ENCODE data around the gene SPC24. TPM values are rescaled to one million over a fixed set of nuclear protein-coding genes. Genes with fewer than 3 reads are reported as not detected.

The SPC24 gene
- total RNA-seq, 1 donor from 2014 or later: 1.1 TPM

DNA sequence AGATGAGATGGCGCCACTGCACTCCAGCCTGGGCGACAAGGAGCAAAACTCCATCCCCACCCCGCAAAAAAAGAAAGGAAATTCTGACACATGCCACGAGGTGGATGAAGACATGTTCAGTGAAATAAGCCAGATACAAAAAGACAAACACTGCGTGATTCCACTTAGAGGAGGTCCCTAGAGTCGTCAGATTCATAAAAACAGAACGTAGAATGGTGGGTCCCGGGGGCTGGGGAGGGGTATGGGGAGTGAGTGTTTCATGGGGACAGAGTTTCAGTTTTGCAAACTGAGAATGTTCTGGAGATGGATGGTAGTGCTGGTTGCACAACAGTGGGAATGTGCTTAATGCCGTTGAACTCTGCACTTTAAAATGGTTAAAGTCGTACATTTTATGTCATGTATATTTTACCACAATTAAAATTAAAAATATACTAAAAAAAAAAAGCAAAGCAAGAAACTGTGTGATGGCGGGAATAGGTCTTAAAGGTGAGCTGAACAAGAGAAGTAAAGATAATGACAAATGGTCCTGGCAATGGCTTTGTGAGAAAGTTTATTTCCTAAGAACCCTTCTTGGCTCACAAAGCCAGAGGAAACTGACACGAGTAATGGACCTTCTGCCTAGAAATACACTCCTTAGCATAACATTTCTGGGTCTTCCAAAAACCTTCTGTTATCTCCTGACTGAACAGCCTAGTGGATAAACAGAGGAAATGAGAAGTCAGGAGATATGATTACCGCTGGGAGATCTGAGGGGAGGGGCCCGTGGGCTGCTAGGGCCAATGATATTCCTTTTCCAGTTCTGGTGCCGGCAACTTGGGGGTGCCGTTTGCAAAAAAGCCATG is 4.2 kb upstream of the SPC24 start:
- no peaks in the 10 kb centered on the region for H3K27me3 ChIP-seq
- H3K9me3 ChIP-seq: no peaks in the 10 kb centered on the region
- TF ChIP-seq, protein P1, sequence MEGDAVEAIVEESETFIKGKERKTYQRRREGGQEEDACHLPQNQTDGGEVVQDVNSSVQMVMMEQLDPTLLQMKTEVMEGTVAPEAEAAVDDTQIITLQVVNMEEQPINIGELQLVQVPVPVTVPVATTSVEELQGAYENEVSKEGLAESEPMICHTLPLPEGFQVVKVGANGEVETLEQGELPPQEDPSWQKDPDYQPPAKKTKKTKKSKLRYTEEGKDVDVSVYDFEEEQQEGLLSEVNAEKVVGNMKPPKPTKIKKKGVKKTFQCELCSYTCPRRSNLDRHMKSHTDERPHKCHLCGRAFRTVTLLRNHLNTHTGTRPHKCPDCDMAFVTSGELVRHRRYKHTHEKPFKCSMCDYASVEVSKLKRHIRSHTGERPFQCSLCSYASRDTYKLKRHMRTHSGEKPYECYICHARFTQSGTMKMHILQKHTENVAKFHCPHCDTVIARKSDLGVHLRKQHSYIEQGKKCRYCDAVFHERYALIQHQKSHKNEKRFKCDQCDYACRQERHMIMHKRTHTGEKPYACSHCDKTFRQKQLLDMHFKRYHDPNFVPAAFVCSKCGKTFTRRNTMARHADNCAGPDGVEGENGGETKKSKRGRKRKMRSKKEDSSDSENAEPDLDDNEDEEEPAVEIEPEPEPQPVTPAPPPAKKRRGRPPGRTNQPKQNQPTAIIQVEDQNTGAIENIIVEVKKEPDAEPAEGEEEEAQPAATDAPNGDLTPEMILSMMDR (IDR thresholded peaks at IDR 0.05): no peak
- intact Hi-C loops (cut with DNase I): no loop called here
- H3K4me1 ChIP-seq: peaks cover 10 to 43% of the 10 kb centered on the region in 2 donors
- DNase-seq (ENCODE audit: low spot score in 2 of 2): peak in 1 of 2 donors; percentile 74
- H3K36me3 ChIP-seq: no peaks in the 10 kb centered on the region
- H3K27ac ChIP-seq: peak overlapping the region; percentile 80 to 82
- H3K4me3 ChIP-seq: no peak overlapping the region

DNA sequence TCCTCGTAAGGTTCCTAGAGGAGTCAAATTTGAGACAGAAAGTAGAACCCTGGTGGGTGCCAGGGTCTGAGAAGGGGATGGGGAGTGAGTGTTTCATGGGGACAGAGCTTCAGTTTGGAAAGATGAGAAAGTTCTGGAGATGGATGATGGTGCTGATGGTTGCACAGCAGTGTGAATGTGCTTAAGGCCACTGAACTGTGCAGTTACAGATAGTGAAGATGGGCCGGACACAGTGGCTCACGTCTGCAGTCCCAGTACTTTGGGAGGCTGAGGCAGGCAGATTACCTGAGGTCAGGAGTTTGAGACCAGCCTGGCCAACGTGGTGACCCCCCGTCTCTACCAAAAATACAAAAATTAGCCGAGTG is 917 bp downstream of the SPC24 start:
- Histone ChIP-seq H3K27me3 (no peaks in the 10 kb centered on the region), H3K4me3 (no peak overlapping the region), H3K9me3 (no peaks in the 10 kb centered on the region), H3K4me1 (peaks cover 11 to 51% of the 10 kb centered on the region in 2 donors), H3K36me3 (no peaks in the 10 kb centered on the region), H3K27ac (no peak overlapping the region)
- intact Hi-C loops (cut with DNase I): no loop called here
- TF ChIP-seq, protein P1 (IDR thresholded peaks at IDR 0.05): no peak
- no peak for DNase-seq (ENCODE audit: low spot score in 2 of 2)

DNA sequence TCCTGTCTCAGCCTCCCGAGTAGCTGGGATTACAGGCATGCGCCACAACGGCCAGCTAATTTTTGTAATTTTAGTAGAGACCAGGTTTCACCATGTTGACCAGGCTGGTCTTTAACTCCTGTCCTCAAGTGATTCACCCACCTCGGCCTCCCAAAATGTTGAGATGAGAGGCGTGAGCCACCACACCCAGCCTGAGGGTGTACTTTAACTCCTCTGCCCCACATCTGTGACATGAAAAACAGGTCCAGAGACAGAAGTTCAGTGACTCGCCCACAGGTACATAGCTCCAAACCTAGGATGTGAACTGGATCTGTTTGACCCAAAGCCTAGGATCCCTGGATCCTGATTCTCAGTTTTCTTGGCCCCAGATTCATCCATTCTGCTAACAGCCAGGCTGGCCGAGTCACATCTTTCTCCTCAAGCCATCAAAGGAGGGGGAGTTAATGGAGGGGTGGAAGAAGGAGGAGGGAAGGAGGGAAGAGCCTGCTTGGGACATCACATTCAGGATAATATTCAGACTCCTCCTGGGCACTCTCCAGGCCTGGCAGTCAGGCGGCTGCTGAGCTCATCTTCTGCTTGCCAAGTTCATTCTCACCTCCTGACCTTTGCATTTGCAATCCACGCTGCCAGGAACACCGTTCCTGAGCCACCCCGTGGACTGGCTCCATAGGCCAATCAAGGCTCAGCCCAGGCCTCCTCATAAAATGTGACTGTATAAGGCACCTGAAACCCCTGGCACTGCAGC is 3.1 kb downstream of the SPC24 start:
- DNase-seq (ENCODE audit: low spot score in 2 of 2): peak; percentile 59 to 90
- intact Hi-C loops (cut with DNase I): no loop called here
- no peaks in the 10 kb centered on the region for H3K36me3 ChIP-seq
- no peaks in the 10 kb centered on the region for H3K9me3 ChIP-seq
- H3K27me3 ChIP-seq: no peaks in the 10 kb centered on the region
- peaks cover 10 to 39% of the 10 kb centered on the region in 2 donors for H3K4me1 ChIP-seq
- H3K4me3 ChIP-seq: no peak overlapping the region
- H3K27ac ChIP-seq: peak overlapping the region; percentile 68 to 85
- TF ChIP-seq, protein P1 (IDR thresholded peaks at IDR 0.05): no peak

DNA sequence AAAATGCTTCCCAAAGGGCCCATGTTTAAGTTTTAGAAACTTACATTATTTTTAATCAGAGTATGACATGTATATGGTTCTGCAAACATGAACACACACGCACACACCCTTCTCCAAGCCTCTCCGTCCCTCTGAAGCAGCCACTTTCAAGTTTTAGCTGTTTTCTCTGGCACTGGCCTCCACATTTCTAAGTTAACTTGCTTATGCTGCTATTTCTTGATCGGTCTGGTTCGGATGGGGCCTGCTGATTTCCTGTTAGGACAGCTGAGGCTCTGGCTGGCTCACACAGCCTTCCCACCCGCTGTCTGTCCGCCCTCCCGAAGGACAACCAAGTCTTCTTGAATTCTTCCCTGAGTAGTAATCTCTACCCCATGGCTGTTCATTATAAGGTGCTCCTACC is 4.4 kb downstream of the SPC24 start:
- no peaks in the 10 kb centered on the region for H3K36me3 ChIP-seq
- H3K9me3 ChIP-seq: no peaks in the 10 kb centered on the region
- peaks cover 9 to 33% of the 10 kb centered on the region in 2 donors for H3K4me1 ChIP-seq
- H3K27me3 ChIP-seq: no peaks in the 10 kb centered on the region
- no peak overlapping the region for H3K4me3 ChIP-seq
- peak overlapping the region; percentile 68 to 85 for H3K27ac ChIP-seq
- peak in 1 of 2 donors; percentile 72 for DNase-seq (ENCODE audit: low spot score in 2 of 2)
- TF ChIP-seq, protein P1 (IDR thresholded peaks at IDR 0.05): no peak
- intact Hi-C loops (cut with DNase I): no loop called here

DNA sequence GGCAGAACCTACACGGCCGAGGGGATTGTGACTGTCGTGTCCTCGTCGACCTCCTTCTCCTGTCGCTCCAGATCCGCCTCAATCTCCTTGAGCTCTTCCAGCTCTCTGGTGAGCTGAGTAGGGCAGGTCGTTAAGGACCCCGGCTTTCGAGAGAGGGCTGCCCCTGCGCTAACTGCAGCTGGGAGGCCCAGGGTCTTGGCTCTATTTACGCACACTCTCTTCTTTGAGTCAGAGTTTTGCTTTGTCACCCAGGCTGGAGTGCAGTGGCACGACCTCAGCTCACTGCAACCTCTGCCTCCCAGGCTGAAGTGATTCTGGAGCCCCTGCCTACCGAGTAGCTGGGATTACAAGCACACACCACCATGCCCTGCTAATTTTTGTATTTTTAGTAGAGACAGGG is 7.6 kb downstream of the SPC24 start:
- intact Hi-C loops (cut with DNase I): no loop called here
- Histone ChIP-seq H3K4me1 (peaks cover 10 to 38% of the 10 kb centered on the region in 2 donors), H3K27me3 (no peaks in the 10 kb centered on the region), H3K4me3 (no peak overlapping the region), H3K36me3 (no peaks in the 10 kb centered on the region), H3K9me3 (no peaks in the 10 kb centered on the region), H3K27ac (peak overlapping the region; percentile 31 to 70)
- TF ChIP-seq, protein P1 (IDR thresholded peaks at IDR 0.05): no peak
- no peak for DNase-seq (ENCODE audit: low spot score in 2 of 2)
